ENCODE results near the gene CINP.

- no peak for TF ChIP-seq CTCF (IDR thresholded peaks at IDR 0.05; ENCODE audit: low read depth, low read length)
- TF ChIP-seq EZH2phosphoT487 (IDR thresholded peaks at IDR 0.05; ENCODE audit: low read depth) = no peak
These were observed 47.6 kb downstream of the CINP start for GRCh38 chr14:102315121-102315520.

All from OCI-LY3 (cell line).